Gastrocnemius medialis (tissue), 4 donors: Measurements from ENCODE around the gene RNGTT. TPM values are rescaled to one million over a fixed set of nuclear protein-coding genes. Genes with fewer than 3 reads are reported as not detected.
"Not testable (repeated sequence)": the region's sequence is repeated elsewhere in the genome, so short reads cannot be mapped to it uniquely, and the experiment has no call there.

ENCODE experiments used
- ATAC-seq, 2 donors: fragments of 150-250 bp; one replicate each; pipeline ENCODE4 v1.9.1; 2016
- DNase-seq, 2 donors: peaks; one replicate each; pipeline ENCODE4 v3.0.0-alpha.2; 2019
- H3K27ac ChIP-seq, 4 donors: fragments of 200-600 bp; sonication (generic); 1 replicate in 1 of 4; 2 replicates in 3 of 4; pipeline ENCODE4 v1.5.1; 2016 to 2018; ENCODE audit warnings: mild to moderate bottlenecking in 2 of 4, moderate library complexity in 1 of 4
- H3K27me3 ChIP-seq, 3 donors: fragments of 200-600 bp; sonication (generic) in 2 of 3; 1 replicate in 1 of 3; 2 replicates in 2 of 3; pipeline versions ENCODE4 v1.5.1 to v1.6.0; 2016 to 2019; ENCODE audit warnings: mild to moderate bottlenecking in 1 of 3, moderate library complexity in 1 of 3
- H3K36me3 ChIP-seq, 2 donors: fragments of 200-600 bp; sonication (generic) in 1 of 2; one replicate each; pipeline ENCODE4 v1.5.1; 2017 to 2018
- H3K4me1 ChIP-seq, 2 donors: fragments of 200-600 bp; sonication (generic) in 1 of 2; one replicate each; pipeline ENCODE4 v1.5.1; 2016 to 2017; ENCODE audit warnings: mild to moderate bottlenecking in 2 of 2
- H3K4me3 ChIP-seq, 4 donors: fragments of 200-600 bp; sonication (generic) in 3 of 4; 1 replicate in 1 of 4; 2 replicates in 3 of 4; pipeline ENCODE4 v1.5.1; 2016 to 2019; ENCODE audit warnings: mild to moderate bottlenecking in 2 of 4
- H3K9me3 ChIP-seq, 3 donors: fragments of 200-600 bp; sonication (generic) in 2 of 3; 1 replicate in 1 of 3; 2 replicates in 2 of 3; pipeline ENCODE4 v1.5.1; 2016 to 2019
- CTCF ChIP-seq, 5 experiments: fragments of 450-650 bp in 3 of 5; fragments of 200-600 bp in 2 of 5; sonication (generic) in 2 of 5; IDR thresholded peaks in 4 of 5; conservative IDR thresholded peaks in 1 of 5; 1 replicate in 4 of 5; 2 replicates in 1 of 5; pipeline ENCODE4 v1.5.1; 2016 to 2019; ENCODE audit warnings: antibody characterized with exemption in 5 of 5, mild to moderate bottlenecking in 3 of 5, moderate library complexity in 3 of 5
- POLR2A ChIP-seq, 2 donors: fragments of 450-650 bp; IDR thresholded peaks; one replicate each; pipeline ENCODE4 v1.6.1; 2017; ENCODE audit warnings: antibody characterized with exemption in 2 of 2, mild to moderate bottlenecking in 2 of 2, moderate library complexity in 2 of 2
- in situ Hi-C, 4 donors: fragments of 200-750 bp; cut with MboI; loops; one replicate each; pipeline versions ENCODE4 v1.15.0 to v1.8.0; 2017; ENCODE audit warnings: low sequenced_read_pairs in 4 of 4
- intact Hi-C: fragments of 100-400 bp; cut with DNase I; formaldehyde crosslinking; loops from one replicate; pipeline ENCODE4 v1.15.1; 2023; ENCODE audit warnings: low total_unique reads
- total RNA-seq, 4 donors: library from RNA; depleted of rRNA; stranded (reverse); fragments of >200 nt; gene quantifications; one replicate each; pipeline versions ENCODE4 v1.1.0 to v1.2.3, GENCODE V29; 2016

RNGTT gene
- total RNA-seq, 4 donors from 2014 or later: 4.9 to 11.3 (median 8.2) TPM

- no peak overlapping the region for H3K4me3 ChIP-seq
- peaks cover 7 to 10% of the 10 kb centered on the region in 2 donors for H3K4me1 ChIP-seq
- TF ChIP-seq CTCF (IDR thresholded peaks at IDR 0.05 in 4 of 5, conservative IDR thresholded peaks at IDR 0.05 in 1 of 5) (no peak), POLR2A (IDR thresholded peaks at IDR 0.05) (no peak)
- intact Hi-C loops (loop anchor here (1.0 to 10.0 kb wide), 2 partner anchors 131 to 649 kb away; partner anchors contain the start of gene LYRM2), in situ Hi-C loops (loop anchor here (10.0 to 25.0 kb wide), 5 partner anchors 109 to 651 kb away; partner anchors contain the start of genes UBE2J1 (in 2 of the 4), LYRM2 (in 1 of the 4) and SRSF12 (in 1 of the 4))
- DNase-seq (no peak), ATAC-seq (no peak)
- no peaks in the 10 kb centered on the region for H3K36me3 ChIP-seq
- H3K27me3 ChIP-seq: no peaks in the 10 kb centered on the region
- no peaks in the 10 kb centered on the region for H3K9me3 ChIP-seq
- H3K27ac ChIP-seq: no peak overlapping the region
Observed at GRCh38 chr6:88985901-88986300, 22.5 kb upstream of the RNGTT start.

- H3K27ac ChIP-seq: no peak overlapping the region
- no peaks in the 10 kb centered on the region for H3K27me3 ChIP-seq
- in situ Hi-C loops (loop anchor here (5.0 to 25.0 kb wide), 7 partner anchors 110 to 653 kb away; partner anchors contain the start of genes UBE2J1 (in 2 of the 4), LYRM2 (in 1 of the 4) and SRSF12 (in 1 of the 4)), intact Hi-C loops (loop anchor here (1.0 to 10.0 kb wide), 2 partner anchors 133 to 650 kb away; partner anchors contain the start of gene LYRM2)
- no peak overlapping the region for H3K4me3 ChIP-seq
- TF ChIP-seq POLR2A (IDR thresholded peaks at IDR 0.05) (no peak), CTCF (IDR thresholded peaks at IDR 0.05 in 4 of 5, conservative IDR thresholded peaks at IDR 0.05 in 1 of 5) (no peak)
- no peaks in the 10 kb centered on the region for H3K9me3 ChIP-seq
- ATAC-seq (no peak), DNase-seq (no peak)
- no peaks in the 10 kb centered on the region for H3K36me3 ChIP-seq
- H3K4me1 ChIP-seq: peaks cover 7 to 10% of the 10 kb centered on the region in 2 donors
Observed at GRCh38 chr6:88984606-88985005, 21.2 kb upstream of the RNGTT start.

GRCh38 chr6:88984152-88984551 lies 20.7 kb upstream of the RNGTT start:
- Histone ChIP-seq H3K9me3 (no peaks in the 10 kb centered on the region), H3K27me3 (no peaks in the 10 kb centered on the region), H3K36me3 (no peaks in the 10 kb centered on the region), H3K27ac (no peak overlapping the region), H3K4me1 (peaks cover 7 to 10% of the 10 kb centered on the region in 2 donors), H3K4me3 (no peak overlapping the region)
- no peak for TF ChIP-seq POLR2A (IDR thresholded peaks at IDR 0.05)
- TF ChIP-seq CTCF (IDR thresholded peaks at IDR 0.05 in 4 of 5, conservative IDR thresholded peaks at IDR 0.05 in 1 of 5): no peak
- in situ Hi-C loops: loop anchor here (5.0 to 25.0 kb wide), 7 partner anchors 111 to 653 kb away; partner anchors contain the start of genes UBE2J1 (in 2 of the 4), LYRM2 (in 1 of the 4) and SRSF12 (in 1 of the 4)
- ATAC-seq (no peak), DNase-seq (no peak)
- intact Hi-C loops: loop anchor here (10.0 kb wide), 1 partner anchor 651 kb away; the partner anchor contains the start of gene LYRM2

- Histone ChIP-seq H3K27ac (peak overlapping the region; percentile 49 to 63 (median 53)), H3K4me3 (no peak overlapping the region), H3K4me1 (peaks cover 7 to 10% of the 10 kb centered on the region in 2 donors), H3K36me3 (no peaks in the 10 kb centered on the region), H3K9me3 (no peaks in the 10 kb centered on the region), H3K27me3 (no peaks in the 10 kb centered on the region)
- DNase-seq: no peak
- in situ Hi-C loops: loop anchor here (5.0 to 25.0 kb wide), 7 partner anchors 111 to 654 kb away; partner anchors contain the start of genes UBE2J1 (in 2 of the 4), LYRM2 (in 1 of the 4) and SRSF12 (in 1 of the 4)
- ATAC-seq: peak in 1 of 2 donors; percentile 45
- TF ChIP-seq CTCF (IDR thresholded peaks at IDR 0.05 in 4 of 5, conservative IDR thresholded peaks at IDR 0.05 in 1 of 5) (peak; percentile 30 to 65 (median 46)), POLR2A (IDR thresholded peaks at IDR 0.05) (no peak)
- intact Hi-C loops: loop anchor here (2.0 to 10.0 kb wide), 5 partner anchors 41 to 651 kb away; partner anchors contain the start of genes ANKRD6 and LYRM2
Observed at GRCh38 chr6:88983532-88983931, 20.1 kb upstream of the RNGTT start.

- not testable (repeated sequence) for H3K36me3 ChIP-seq, DNase-seq, H3K4me3 ChIP-seq, H3K9me3 ChIP-seq, H3K27me3 ChIP-seq
- peak in 1 of 2 donors; percentile 29 for ATAC-seq
- intact Hi-C loops: loop anchor here (2.0 to 10.0 kb wide), 5 partner anchors 42 to 652 kb away; partner anchors contain the start of genes ANKRD6 and LYRM2
- Histone ChIP-seq H3K27ac (peak overlapping the region; percentile 49 to 63 (median 53)), H3K4me1 (peaks cover 7 to 10% of the 10 kb centered on the region in 2 donors)
- in situ Hi-C loops: loop anchor here (5.0 to 25.0 kb wide), 7 partner anchors 112 to 654 kb away; partner anchors contain the start of genes UBE2J1 (in 2 of the 4), LYRM2 (in 1 of the 4) and SRSF12 (in 1 of the 4)
Observed at GRCh38 chr6:88983129-88983528, 19.7 kb upstream of the RNGTT start.
